Epithelial cell of prostate (primary cell): ENCODE data around the gene ACSF3.

Experiments used
- DNase-seq: peaks from one replicate; pipeline ENCODE4 v3.0.0-alpha.2; 2011; ENCODE audit warnings: low read depth, low spot score
- H3K27ac ChIP-seq: fragments of 450-650 bp; 2 replicates; pipeline ENCODE4 v1.5.1; 2017; ENCODE audit warnings: mild to moderate bottlenecking

Gene ACSF3

GRCh38 chr16:89138843-89139520 lies 45.3 kb downstream of the ACSF3 start:
- DNase-seq: no peak

DNA sequence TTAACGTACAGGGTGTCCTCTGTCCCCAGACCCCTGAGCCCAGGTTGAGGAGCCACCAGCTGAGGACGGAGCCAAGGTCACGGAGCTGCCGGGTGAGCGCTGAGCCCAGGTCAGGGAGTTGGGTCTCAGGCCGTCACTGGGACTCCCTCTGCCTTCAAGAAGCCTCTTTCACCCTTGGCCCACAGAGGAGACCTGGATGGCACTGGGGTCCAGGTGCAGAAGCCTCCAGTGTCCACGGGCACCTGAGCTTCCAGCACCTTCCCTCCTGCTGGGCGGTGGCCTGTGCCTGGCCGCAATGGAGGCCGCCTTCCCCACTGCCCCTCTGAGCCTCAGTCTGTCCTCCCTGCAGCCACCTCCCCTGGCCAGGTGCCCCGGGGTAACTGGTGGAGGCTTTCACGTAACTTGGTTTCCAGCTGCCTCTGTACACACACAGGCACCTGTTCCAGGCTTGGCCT lies 46.3 kb downstream of the ACSF3 start:
- no peak for DNase-seq
- H3K27ac ChIP-seq: no peak overlapping the region

More at GRCh38 chr16:89138843-89139520, 45.3 kb downstream of the ACSF3 start:
- H3K27ac ChIP-seq: no peak overlapping the region

DNA sequence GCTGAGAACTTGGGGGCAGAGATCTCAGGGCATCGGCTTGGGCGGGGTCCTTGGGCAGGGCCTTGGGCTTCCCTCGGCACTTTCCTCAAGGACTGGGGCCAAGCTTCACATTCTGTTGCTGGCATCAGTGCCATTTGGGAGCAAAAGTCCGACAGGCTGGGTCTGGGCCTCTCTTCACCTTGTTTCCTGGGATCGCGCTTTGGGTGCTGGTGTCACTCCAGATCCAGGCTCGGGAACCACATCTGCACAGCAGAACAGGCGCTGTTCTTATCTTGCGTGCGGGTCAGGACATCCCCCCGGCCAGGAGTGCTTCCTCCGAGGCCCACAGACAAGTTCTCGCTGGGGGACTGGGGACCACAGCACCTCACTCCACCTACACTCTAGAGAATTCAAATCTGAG lies 46.7 kb downstream of the ACSF3 start:
- no peak overlapping the region for H3K27ac ChIP-seq
- DNase-seq: no peak

GRCh38 chr16:89140981-89141883 lies 47.6 kb downstream of the ACSF3 start:
- H3K27ac ChIP-seq: no peak overlapping the region
- DNase-seq: no peak

DNA sequence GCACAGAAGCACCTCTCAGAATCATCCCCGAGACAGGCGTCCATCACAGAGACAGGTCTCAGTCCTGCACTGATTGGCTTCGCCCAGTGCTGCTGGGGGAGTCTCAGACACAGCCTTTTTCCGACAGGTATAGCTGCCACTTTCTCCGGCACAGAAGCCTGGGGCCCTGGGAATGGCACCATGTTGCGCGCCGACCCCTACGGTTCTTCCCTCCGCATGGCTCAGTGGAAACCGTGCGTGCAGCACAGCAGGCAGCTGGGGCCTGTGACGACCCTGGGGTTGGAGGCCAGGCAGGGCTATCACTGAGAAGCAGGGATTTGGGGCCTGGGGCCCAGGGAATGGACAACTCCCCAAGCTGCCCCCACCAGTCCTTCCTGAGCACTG lies 48.2 kb downstream of the ACSF3 start:
- DNase-seq: no peak
- H3K27ac ChIP-seq: no peak overlapping the region

DNA sequence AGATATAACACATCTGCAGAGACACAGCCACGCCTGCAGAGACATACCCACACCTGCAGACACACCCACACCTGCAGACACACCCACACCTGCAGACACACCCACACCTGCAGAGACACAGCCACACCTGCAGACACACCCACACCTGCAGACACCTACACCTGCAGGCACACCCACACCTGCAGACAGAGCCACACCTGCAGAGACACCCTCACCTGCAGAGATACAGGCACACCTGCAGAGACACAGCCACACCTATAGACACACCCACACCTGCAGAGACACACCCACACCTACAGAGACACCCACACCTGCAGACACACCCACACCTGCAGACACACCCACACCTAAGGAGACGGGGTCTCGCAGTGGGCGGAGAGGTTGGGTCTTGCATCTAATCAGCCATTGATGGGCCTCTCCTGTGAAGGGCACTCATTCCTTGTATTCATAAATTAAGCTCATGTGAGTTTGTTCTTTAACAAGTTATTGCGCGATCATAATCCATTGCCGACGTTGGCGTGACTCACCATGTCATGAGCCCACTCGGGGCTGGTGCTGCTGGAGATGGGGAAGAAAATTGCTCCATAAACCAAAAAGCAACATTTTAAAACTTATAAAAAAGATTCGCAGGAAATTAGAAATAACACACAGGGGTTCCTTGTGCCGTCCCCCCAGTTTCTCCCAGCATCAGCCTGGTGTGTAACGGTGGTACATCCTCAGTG lies 49.0 kb downstream of the ACSF3 start:
- no peak for DNase-seq

DNA sequence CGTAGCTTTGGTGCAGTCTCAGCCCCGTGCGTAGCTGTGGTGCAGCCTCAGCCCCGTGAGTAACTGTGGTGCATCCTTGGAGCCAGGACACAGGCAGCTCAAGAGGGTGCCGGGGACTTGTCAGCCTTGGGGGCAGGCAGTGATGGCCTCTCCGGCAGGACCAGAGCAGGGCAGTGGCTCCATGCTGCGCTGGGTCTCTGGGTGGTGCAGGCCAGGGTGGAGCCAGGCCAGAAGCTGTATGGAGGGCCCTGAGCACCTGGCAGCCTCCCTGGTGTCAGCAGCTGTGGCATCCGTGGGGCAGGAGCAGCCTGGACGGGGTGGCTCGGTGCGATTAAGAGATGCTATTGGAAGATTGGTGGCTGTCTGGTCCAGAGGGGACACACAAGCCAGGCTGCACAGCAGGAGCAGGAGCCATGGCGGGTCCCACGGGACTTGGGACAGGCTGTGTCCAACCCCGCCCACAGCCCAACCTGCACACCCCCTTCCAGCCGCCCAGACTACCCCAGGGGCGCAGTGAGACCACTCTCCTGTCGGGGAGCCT lies 49.6 kb downstream of the ACSF3 start:
- DNase-seq: no peak
- H3K27ac ChIP-seq: no peak overlapping the region

More for the DNA sequence above, 49.0 kb downstream of the ACSF3 start:
- H3K27ac ChIP-seq: no peak overlapping the region

DNA sequence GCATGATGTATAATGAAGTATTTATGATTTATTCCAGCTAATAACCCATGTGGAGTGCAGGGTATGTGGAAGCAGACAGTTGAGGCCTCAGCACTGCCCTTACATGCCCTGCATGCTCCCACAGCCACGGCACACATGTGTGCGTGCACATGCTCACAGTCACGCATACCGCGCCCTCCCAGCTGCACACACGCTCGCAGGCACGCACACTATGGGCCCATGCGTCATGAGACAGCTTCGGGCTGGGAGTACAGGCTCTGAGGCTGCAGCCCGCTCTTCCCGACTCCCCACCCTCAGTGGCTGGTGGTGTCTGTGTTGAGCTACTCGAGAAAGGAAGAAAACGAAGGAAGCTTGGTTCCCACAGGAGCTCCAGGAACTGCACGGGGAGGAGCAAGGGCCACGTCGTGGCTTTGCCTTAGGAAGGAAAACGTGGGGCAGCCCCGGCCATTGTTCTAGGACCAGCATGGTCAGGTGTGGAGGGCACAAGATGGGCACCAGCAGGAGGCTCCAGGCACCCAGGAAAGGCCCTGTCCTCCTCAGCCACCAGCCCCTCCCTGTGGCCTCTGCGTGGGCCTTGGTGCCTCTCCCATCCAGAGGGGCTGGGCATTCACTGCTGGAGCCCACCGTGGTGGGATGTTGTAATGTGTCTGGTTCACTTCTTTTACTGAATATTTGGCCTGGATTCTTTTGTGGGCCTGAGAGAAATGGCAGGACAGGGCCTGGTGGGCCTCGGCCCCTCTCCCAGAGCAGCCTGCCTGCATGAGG lies 50.4 kb downstream of the ACSF3 start:
- no peak overlapping the region for H3K27ac ChIP-seq
- no peak for DNase-seq

GRCh38 chr16:89144681-89145080 lies 51.0 kb downstream of the ACSF3 start:
- no peak for DNase-seq

DNA sequence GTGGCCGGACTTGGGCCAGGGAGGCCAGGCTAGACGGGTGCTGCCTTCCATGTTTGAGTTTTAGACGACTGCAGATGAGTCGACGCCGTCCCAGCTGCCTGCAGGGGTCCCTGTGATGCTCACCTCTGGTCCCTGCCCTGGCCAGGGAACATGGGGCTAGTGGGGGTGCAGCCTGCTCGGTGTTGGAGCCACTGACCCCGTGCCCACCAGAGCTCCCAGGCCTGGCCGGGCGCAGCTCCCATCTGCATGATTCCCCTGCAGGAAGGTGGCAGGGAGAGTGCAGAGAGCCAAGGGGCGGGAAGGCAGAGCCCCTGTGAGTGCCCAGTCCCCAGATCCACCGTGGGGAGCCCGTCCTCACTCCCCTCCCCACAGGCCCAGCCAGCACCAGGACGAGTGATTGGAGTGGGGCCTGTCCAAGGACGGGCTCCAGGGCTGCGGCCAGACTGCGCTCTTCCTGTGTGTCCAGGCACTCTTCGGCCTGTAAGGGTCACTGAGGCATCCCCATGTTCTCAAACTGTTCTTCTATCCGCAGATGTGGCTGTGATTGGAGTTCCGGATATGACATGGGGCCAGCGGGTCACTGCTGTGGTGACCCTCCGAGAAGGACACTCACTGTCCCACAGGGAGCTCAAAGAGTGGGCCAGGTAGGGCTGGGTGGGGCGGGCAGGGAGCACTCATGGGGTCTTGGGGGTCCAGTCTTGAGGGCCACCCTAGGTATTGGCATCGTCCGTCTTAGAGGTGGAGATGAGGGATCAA lies 51.9 kb downstream of the ACSF3 start:
- DNase-seq: no peak
- H3K27ac ChIP-seq: no peak overlapping the region

More at GRCh38 chr16:89144681-89145080, 51.0 kb downstream of the ACSF3 start:
- H3K27ac ChIP-seq: no peak overlapping the region

DNA sequence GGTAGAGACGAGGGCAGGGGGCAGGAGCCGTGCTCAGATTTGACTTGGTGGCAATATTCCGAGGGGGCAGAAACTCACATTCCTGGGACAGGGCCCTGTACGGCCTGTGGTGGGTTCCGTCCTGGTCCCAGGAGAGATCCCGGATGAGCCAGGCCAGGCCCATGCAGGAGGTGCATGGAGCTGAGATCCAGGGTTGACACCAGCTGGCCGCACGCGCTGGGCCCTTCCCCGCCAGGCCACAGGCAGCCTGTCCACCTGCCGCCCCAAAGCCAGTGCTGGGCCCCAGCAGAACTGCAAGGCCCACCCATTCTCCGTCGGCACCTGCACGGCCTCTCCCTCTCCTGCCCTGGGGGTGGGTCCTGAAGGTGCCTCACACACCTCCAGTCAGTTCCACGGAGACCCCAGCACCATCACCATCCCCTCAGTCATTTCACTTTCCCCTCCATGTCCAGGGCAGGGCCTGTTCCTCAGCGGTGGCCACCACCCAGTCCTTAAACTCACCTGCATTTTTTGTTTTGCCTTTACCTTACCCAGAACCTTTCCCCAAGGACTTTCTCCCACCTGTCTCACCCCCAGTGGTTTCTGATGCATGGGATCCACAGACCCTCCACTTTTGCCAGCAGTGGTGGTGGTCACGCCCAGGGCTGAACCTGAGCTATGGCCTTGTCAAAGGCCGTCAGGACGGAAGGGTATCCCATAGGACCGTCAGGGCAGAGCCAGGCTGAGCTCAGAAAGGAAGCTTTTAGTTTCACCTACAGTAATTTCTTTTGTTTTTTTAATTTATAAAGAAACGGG lies 52.8 kb downstream of the ACSF3 start:
- DNase-seq: no peak
- no peak overlapping the region for H3K27ac ChIP-seq

DNA sequence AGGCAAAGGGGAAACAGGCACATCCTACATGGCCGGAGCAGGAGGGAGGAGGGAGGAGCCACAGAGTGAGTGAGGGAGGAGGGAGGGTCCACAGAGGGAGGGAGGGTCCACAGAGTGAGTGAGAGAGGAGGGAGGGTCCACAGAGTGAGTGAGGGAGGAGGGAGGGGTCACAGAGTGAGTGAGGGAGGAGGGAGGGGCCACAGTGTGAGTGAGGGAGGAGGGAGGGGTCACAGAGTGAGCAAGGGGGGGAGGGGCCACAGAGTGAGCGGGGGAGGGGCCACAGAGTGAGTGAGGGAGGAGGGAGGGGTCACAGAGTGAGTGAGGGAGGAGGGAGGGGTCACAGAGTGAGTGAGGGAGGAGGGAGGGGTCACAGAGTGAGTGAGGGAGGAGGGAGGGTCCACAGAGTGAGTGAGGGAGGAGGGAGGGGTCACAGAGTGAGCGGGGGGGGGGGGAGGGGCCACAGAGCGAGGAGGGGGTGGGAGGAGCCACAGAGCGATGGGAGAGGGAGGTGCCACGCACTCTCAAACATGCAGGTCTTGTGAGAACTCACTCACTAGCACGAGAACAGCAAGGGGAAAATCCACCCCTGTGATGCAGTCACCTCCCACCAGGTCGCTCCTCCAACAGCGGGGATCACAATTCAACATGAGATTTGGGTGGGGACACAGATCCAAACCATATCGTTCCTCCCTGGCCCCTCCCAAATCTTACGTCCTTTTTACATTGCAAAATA lies 53.6 kb downstream of the ACSF3 start:
- no peak overlapping the region for H3K27ac ChIP-seq
- no peak for DNase-seq

- H3K27ac ChIP-seq: peak overlapping the region; percentile 22
- DNase-seq: no peak
These were observed 55.7 kb downstream of the ACSF3 start for GRCh38 chr16:89149386-89149785.

DNA sequence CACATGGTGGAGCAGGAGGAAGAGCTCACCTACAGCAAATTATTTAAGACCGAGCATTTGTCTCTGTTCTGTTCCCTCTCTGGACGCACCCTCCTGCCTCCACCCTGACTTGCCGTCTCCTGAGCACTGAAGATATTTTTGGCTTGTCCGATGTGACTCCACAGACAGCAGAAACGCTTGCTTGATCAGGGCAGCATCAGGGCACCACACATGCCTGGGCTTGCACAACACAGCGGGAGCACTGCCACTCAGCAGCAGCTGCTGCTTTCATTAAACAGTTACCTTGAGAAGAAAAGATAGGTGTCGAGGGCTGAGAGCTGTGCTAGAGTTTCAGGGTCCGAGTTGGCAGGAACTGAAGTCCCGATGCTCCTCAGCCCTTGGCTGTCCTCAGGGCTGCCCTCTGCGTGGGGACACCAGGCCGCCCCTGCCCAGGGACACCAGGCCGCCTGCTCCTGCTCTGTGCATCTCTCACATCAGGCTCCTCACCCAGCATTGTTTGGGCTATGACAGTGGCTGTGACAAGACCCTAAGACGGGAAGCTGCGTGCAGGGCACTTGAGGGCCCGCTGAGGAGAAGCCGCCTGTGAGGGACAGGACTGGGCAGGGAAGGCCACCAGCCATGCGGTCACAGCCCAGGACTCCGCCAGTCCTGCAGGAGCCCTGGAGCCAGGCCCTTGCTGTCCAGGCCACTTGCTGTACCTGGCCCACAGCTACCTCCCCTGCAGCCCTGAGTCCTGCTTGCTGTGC lies 56.6 kb downstream of the ACSF3 start:
- peak overlapping the region; percentile 22 for H3K27ac ChIP-seq

DNA sequence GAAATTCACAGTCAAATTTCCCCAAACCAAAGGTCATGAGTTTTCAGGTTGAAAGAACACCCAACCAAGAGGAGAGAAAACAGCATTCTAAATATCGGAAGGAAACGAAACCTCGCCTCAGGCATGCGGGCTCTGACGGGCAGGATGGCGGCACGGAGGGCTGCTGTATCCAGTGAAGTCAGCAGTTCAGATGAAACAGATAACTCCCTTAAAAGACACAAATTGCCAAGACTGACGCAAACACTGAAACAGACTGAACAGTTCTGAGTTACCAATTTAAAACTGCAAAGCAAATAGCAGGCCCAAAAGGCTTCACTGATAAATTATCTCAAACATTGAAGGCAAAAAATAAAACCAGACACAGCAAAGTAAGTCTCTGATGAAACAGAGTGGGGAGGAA lies 57.3 kb downstream of the ACSF3 start:
- DNase-seq: no peak
- no peak overlapping the region for H3K27ac ChIP-seq

More for the DNA sequence above, 56.6 kb downstream of the ACSF3 start:
- DNase-seq: peak; percentile 44

DNA sequence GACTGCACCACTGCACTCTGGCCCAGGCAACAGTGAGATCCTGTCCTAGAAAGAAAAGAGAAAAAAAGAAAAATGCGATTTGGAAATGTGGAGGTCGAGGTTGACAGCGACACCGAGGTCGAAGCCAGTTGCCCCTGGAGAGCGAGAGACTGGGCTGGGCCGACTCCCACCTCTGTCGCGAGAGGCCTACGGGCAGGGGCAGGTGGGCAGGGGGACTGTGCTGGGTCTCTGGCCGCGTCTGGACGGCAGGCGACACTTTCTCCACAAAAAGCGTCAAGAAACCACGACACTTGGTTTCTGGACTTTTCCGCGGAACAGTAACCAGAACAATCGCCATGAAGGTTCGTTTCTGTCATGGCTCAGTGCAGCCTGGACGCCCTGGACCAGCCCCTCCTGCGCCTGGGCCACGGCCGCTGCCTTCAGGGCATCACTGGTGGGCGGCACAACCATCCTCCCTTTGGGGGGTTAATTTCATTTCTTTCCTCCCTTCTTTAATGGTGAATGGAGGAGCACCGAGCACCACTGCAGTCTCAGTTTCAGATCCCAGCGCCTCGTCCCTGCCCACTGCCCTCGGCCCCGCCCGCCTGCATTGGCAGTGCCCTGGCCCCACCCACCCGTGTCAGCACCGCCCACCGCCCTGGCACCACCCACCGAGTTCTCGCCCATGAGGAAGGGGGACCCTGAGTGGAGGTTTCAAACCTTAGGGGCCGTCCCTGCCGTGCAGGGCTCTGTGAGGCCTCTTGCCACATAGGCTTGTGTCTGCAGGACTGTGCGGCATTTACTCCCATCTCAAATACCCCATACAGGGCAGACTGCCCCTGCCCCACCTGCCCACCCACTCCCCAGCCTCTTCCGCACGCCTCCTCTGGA lies 59.4 kb downstream of the ACSF3 start:
- no peak for DNase-seq
- no peak overlapping the region for H3K27ac ChIP-seq
